K562 (cell line): ENCODE results near the gene SMIM8. TPM values are rescaled to one million over a fixed set of nuclear protein-coding genes. Genes with fewer than 3 reads are reported as not detected.

ENCODE experiments used
- ATAC-seq: fragments of 200-7000 bp; cut with Tn5 transposase; 3 replicates; pipeline ENCODE4 v1.9.1; 2020; ENCODE audit warnings: moderate library complexity
- BruUV-seq: library from RNA; stranded (reverse); fragments of 400-500 nt; replicated peaks from 2 replicates; lab custom pipeline; 2021; lab: Mats Ljungman, UMichigan
- CTCF ChIA-PET: fragments of 300-600 bp; formaldehyde crosslinking; extraction: SDS; loops from one replicate; lab custom pipeline; 2021; ENCODE audit warnings: low intra/inter-chr PET ratio; lab: Yijun Ruan, JAX
- POLR2A ChIA-PET: fragments of 300-600, 350-650 bp; sonication (Branson Sonifier 250); formaldehyde crosslinking; extraction: SDS; loops from one replicate; lab custom pipeline; 2021; ENCODE audit warnings: antibody characterized with exemption, inconsistent platforms; lab: Yijun Ruan, JAX
- DNase-seq, 4 experiments: peaks; one replicate each; pipeline versions ENCODE4 v3.0.0 to v3.0.0-alpha.2; 2011 to 2018; ENCODE audit warnings: low spot score in 3 of 4, mixed read lengths in 3 of 4; ENCODE audit errors: extremely low read depth in 1 of 4
- FAIRE-seq: peaks from 2 replicates; lab custom pipeline; 2011; peaks lifted over from hg19 to GRCh38; lab: Jason Lieb, UNC
- H2AFZ ChIP-seq: 2 replicates; pipeline ENCODE4 v1.6.0; 2011; ENCODE audit warnings: low read depth, low read length, control low read depth, inconsistent platforms
- H3K27ac ChIP-seq: fragments of 200-600 bp; 3 replicates; pipeline ENCODE4 v1.8.0; 2011; ENCODE audit warnings: low read depth, mild to moderate bottlenecking, control low read depth, inconsistent platforms, low read length, moderate library complexity, mixed read lengths; ENCODE audit errors: extremely low read depth
- H3K27me3 ChIP-seq, 2 experiments: fragments of 300-600 bp in 1 of 2; 2 replicates in 1 of 2; 3 replicates in 1 of 2; pipeline versions ENCODE4 v1.6.0 to v1.8.0; 2011; ENCODE audit warnings: inconsistent platforms in 2 of 2, low read length in 2 of 2, mild to moderate bottlenecking in 1 of 2, mixed read lengths in 1 of 2, moderate library complexity in 1 of 2; ENCODE audit not compliant: control insufficient read depth in 2 of 2, insufficient read depth in 2 of 2
- H3K36me3 ChIP-seq: fragments of 300-600 bp; 3 replicates; pipeline ENCODE4 v1.8.0; 2011; ENCODE audit warnings: mild to moderate bottlenecking, low read length, inconsistent platforms; ENCODE audit not compliant: control insufficient read depth, insufficient read depth
- H3K4me1 ChIP-seq, 2 experiments: fragments of 200-600 bp in 1 of 2; replicated peaks in 1 of 2; 2 replicates in 1 of 2; 3 replicates in 1 of 2; pipeline versions ENCODE4 v1.5.1 to v1.8.0; 2011; ENCODE audit warnings: inconsistent platforms in 2 of 2, low read length in 2 of 2, mild to moderate bottlenecking in 1 of 2, mixed read lengths in 1 of 2, moderate library complexity in 1 of 2; ENCODE audit not compliant: control insufficient read depth in 2 of 2, insufficient read depth in 2 of 2
- H3K4me2 ChIP-seq: 2 replicates; pipeline ENCODE4 v1.6.1; 2011; ENCODE audit warnings: low read length, control low read depth, inconsistent platforms, mixed read lengths; ENCODE audit not compliant: insufficient read depth
- H3K4me3 ChIP-seq: fragments of 200-600 bp; sonication (generic), shearing (Covaris generic); 2 replicates; pipeline ENCODE4 v1.5.1; 2016; ENCODE audit warnings: control low read depth, inconsistent platforms
- H3K79me2 ChIP-seq: fragments of 200-600 bp; 3 replicates; pipeline ENCODE4 v1.8.0; 2011; ENCODE audit warnings: low read length, inconsistent platforms; ENCODE audit not compliant: control insufficient read depth, insufficient read depth
- H3K9ac ChIP-seq, 2 experiments: 2 replicates each; pipeline versions ENCODE4 v1.6.0 to v1.6.1; 2011; ENCODE audit warnings: low read depth in 2 of 2, low read length in 2 of 2, control low read depth in 1 of 2, inconsistent platforms in 1 of 2, mild to moderate bottlenecking in 1 of 2, mixed read lengths in 1 of 2; ENCODE audit not compliant: insufficient read depth in 1 of 2
- H3K9me1 ChIP-seq: one replicate; pipeline ENCODE4 v1.6.0; 2011; ENCODE audit warnings: inconsistent platforms, mild to moderate bottlenecking, low read length, moderate library complexity; ENCODE audit not compliant: control insufficient read depth, insufficient read depth
- H3K9me3 ChIP-seq: replicated peaks from 2 replicates; pipeline ENCODE4 v1.5.1; 2011; ENCODE audit warnings: low read depth, low read length, inconsistent platforms; ENCODE audit not compliant: control insufficient read depth, insufficient read depth
- H4K20me1 ChIP-seq: replicated peaks from 2 replicates; pipeline ENCODE4 v1.6.1; 2011; ENCODE audit warnings: low read length, inconsistent platforms, mixed read lengths; ENCODE audit not compliant: control insufficient read depth, insufficient read depth
- NFIC ChIP-seq: fragments of 450-650 bp; IDR thresholded peaks from 2 replicates; pipeline ENCODE4 v1.6.1; 2017; ENCODE audit warnings: mild to moderate bottlenecking, inconsistent platforms
- NR3C1 ChIP-seq: sonication (generic); formaldehyde crosslinking; IDR thresholded peaks from 2 replicates; pipeline ENCODE4 v1.8.1; 2022; ENCODE audit warnings: missing genetic modification reagents
- RAD21 ChIP-seq, 2 experiments: fragments of 250-450 bp in 1 of 2; fragments of 450-650 bp in 1 of 2; sonication (Bioruptor Pico) in 1 of 2; formaldehyde crosslinking in 1 of 2; IDR thresholded peaks in 1 of 2; conservative IDR thresholded peaks in 1 of 2; 2 replicates each; pipeline versions ENCODE4 v1.4.0 to v1.8.0; 2020 to 2022; ENCODE audit warnings: mild to moderate bottlenecking in 2 of 2, moderate library complexity in 1 of 2
- SIX5 ChIP-seq, 2 experiments: IDR thresholded peaks; 2 replicates each; pipeline ENCODE4 v1.6.1; 2011; ENCODE audit warnings: low read length in 2 of 2, borderline replicate concordance in 1 of 2, low read depth in 1 of 2, mild to moderate bottlenecking in 1 of 2, moderate library complexity in 1 of 2; ENCODE audit not compliant: insufficient read depth in 1 of 2
- SMARCA4 ChIP-seq: fragments of 450-650 bp; IDR thresholded peaks from 2 replicates; pipeline ENCODE4 v1.6.1; 2016
- SMC3 ChIP-seq: conservative IDR thresholded peaks from 2 replicates; pipeline ENCODE4 v1.6.1; 2011; ENCODE audit warnings: low read depth, low read length, improper control_type of control experiment; ENCODE audit not compliant: insufficient read depth
- STAG1 ChIP-seq: sonication (generic); formaldehyde crosslinking; IDR thresholded peaks from 2 replicates; pipeline ENCODE4 v1.5.0; 2020; ENCODE audit warnings: missing genetic modification reagents, borderline replicate concordance
- TEAD2 ChIP-seq: fragments of 450-650 bp; IDR thresholded peaks from 2 replicates; pipeline ENCODE4 v1.6.1; 2016; ENCODE audit warnings: missing genetic modification characterization, control low read depth, missing compliant biosample characterization
- ZFP36 ChIP-seq: fragments of 150-350 bp; IDR thresholded peaks from 2 replicates; pipeline ENCODE4 v1.6.1; 2018; ENCODE audit warnings: low read length, low read depth; ENCODE audit not compliant: partially characterized antibody
- WGBS: fragments of 100-300 bp; shearing (Covaris generic); methylation state at CpG from one replicate; pipeline ENCODE4 v1.1.6; 2016; ENCODE audit warnings: low coverage, mixed read lengths; ENCODE audit not compliant: insufficient coverage; ENCODE audit errors: missing lambda C conversion rate; 5-methylcytosine and 5-hydroxymethylcytosine counted together
- in situ Hi-C: fragments of 300-500 bp; cut with MboI; formaldehyde crosslinking; loops from 4 replicates; pipeline ENCODE4 v1.15.0; 2018; ENCODE audit warnings: inconsistent platforms, mixed read lengths
- intact Hi-C: fragments of 100-400 bp; cut with micrococcal nuclease; formaldehyde crosslinking; loops from 2 replicates; pipeline ENCODE4 v1.14.2; 2022
- polyA plus RNA-seq, 8 experiments: library from polyadenylated mRNA; depleted of rRNA in 4 of 8; stranded (reverse) in 5 of 8; unstranded in 3 of 8; fragments of >200 nt; fragmentation: Nextera tagmentation in 2 of 8; fragmentation: Illumina TruSeq in 1 of 8; extraction: Ambion mirVana in 2 of 8; extraction: Trizol in 1 of 8; gene quantifications; 2 replicates each; pipeline versions ENCODE4 v1.2.1 to v1.2.3, GENCODE V29; 2011 to 2014; ENCODE audit warnings: inconsistent platforms in 1 of 8, missing spikeins in 1 of 8
- total RNA-seq, 7 experiments: library from RNA; depleted of rRNA in 6 of 7; stranded (reverse); fragments of >200 nt in 6 of 7; fragmentation: Illumina TruSeq in 2 of 7; extraction: Trizol in 2 of 7; gene quantifications; 2 replicates each; pipeline versions ENCODE4 v1.2.1 to v1.2.3, GENCODE V29; 2011 to 2021; ENCODE audit warnings: low replicate concordance in 1 of 7
- TF ChIP-seq, protein P1 (sequence below): sonication (generic); formaldehyde crosslinking; IDR thresholded peaks from 2 replicates; pipeline ENCODE4 v1.8.0; 2022; ENCODE audit warnings: mild to moderate bottlenecking, missing genetic modification reagents
- TF ChIP-seq, protein P2 (sequence below): fragments of 450-650 bp; formaldehyde crosslinking; IDR thresholded peaks from 2 replicates; pipeline ENCODE4 v1.4.0; 2020; ENCODE audit warnings: mild to moderate bottlenecking, moderate library complexity
- TF ChIP-seq, protein P3 (sequence below), 2 experiments: fragments of 250-450 bp in 1 of 2; fragments of 450-650 bp in 1 of 2; sonication (Bioruptor Pico) in 1 of 2; IDR thresholded peaks; 2 replicates each; pipeline versions ENCODE4 v1.6.1 to v1.8.0; 2016 to 2021; ENCODE audit warnings: mild to moderate bottlenecking in 2 of 2, moderate library complexity in 2 of 2, missing compliant biosample characterization in 1 of 2, missing genetic modification characterization in 1 of 2
- TF ChIP-seq, protein P4 (sequence below), 3 experiments: IDR thresholded peaks in 2 of 3; conservative IDR thresholded peaks in 1 of 3; 2 replicates each; pipeline ENCODE4 v1.5.1; 2011 to 2012; ENCODE audit warnings: low read length in 3 of 3, mild to moderate bottlenecking in 3 of 3, control low read depth in 2 of 3, improper control_type of control experiment in 1 of 3, inconsistent platforms in 1 of 3, low read depth in 1 of 3, mixed read lengths in 1 of 3, moderate library complexity in 1 of 3; ENCODE audit not compliant: insufficient read depth in 2 of 3

Gene SMIM8
- total and polyA plus RNA-seq, 9 of the 15 experiments (the other 6 are each of a cell fraction or from before 2014, with no cell fraction given), result 8.3 to 53.7 (median 15.1) TPM

DNA sequence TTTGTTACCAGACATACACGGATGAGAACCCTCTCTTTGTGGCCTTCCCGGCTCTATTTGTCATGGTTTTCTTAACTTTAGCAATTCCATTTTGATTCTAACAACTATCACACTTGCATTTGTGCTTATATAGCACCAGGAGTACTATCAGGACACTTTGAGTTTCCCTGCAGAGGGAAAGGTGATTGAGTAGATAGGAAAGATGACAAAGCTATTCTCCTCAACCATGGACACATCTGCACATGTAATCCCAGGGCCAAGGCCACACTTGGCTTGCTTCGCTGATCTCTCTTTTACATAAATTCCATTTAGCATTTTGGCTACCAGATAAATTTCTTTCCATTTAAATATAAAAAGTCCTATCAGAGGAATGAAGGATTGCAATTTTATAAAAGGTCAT, 62.1 kb downstream of the SMIM8 start (continued):
- TF ChIP-seq TEAD2 (tag) (no peak), SIX5 (IDR thresholded peaks at IDR 0.05; ENCODE audit: borderline replicate concordance in 1 of 2, insufficient read depth in 1 of 2, low read depth in 1 of 2, low read length in 2 of 2) (no peak), SMARCA4 (peak; percentile 39; the same call in 1 of the 2 replicates)
- TF ChIP-seq, protein P1, sequence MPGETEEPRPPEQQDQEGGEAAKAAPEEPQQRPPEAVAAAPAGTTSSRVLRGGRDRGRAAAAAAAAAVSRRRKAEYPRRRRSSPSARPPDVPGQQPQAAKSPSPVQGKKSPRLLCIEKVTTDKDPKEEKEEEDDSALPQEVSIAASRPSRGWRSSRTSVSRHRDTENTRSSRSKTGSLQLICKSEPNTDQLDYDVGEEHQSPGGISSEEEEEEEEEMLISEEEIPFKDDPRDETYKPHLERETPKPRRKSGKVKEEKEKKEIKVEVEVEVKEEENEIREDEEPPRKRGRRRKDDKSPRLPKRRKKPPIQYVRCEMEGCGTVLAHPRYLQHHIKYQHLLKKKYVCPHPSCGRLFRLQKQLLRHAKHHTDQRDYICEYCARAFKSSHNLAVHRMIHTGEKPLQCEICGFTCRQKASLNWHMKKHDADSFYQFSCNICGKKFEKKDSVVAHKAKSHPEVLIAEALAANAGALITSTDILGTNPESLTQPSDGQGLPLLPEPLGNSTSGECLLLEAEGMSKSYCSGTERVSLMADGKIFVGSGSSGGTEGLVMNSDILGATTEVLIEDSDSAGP (CRISPR knock-in tag), result no peak

DNA sequence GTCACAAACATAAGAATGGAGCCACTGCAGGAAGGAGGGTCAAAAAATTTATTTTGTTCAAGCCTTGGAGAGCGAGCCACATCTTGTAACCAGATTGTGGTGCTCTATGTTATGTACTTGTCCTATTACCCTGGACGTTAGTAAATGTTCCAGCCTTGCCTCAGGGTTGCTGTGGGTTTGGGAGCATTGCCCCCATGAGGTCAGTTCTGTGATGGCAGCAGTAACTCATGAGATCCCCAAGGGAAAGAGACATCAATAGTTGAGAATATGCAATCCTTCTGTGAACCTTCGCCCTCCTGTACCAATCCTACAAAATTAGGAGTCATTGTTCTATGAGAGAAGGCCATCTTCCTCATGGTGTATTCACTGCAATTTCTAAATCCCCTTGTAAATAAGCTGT, 68.9 kb downstream of the SMIM8 start:
- H3K9me3 ChIP-seq, result no peaks in the 10 kb centered on the region
- H3K36me3 ChIP-seq, result no peaks in the 10 kb centered on the region
- no peak overlapping the region for H3K4me2 ChIP-seq
- intact Hi-C loops, result loop anchor here (1.0 to 10.0 kb wide), 5 partner anchors 69 to 325 kb away; partner anchors contain the start of gene SMIM8
- no peaks in the 10 kb centered on the region for H3K9me1 ChIP-seq
- H3K79me2 ChIP-seq, result no peaks in the 10 kb centered on the region
- no peak overlapping the region for H3K4me3 ChIP-seq
- POLR2A ChIA-PET, result no interaction called here
- ATAC-seq, result peak; percentile 95
- no peaks in the 10 kb centered on the region for H3K4me1 ChIP-seq
- H3K27ac ChIP-seq, result no peak overlapping the region
- no TSS peak for BruUV-seq
- no peaks in the 10 kb centered on the region for H4K20me1 ChIP-seq
- FAIRE-seq, result peak; percentile 82
- CTCF ChIA-PET, result interaction anchor here (0.6 to 3.4 kb wide), 3 partner anchors 114 to 325 kb away, joined by 3 to 21 read pairs (median 3); no protein-coding TSS in a partner anchor
- DNase-seq, result peak; percentile 21 to 63 (median 40)
- no peaks in the 10 kb centered on the region for H3K27me3 ChIP-seq
- no peak overlapping the region for H3K9ac ChIP-seq
- no peak overlapping the region for H2AFZ ChIP-seq
- WGBS, result 16% methylated on average over 3 of the region's 3 CpGs
- in situ Hi-C loops, result loop anchor here (10.0 kb wide), 1 partner anchor 327 kb away; no protein-coding TSS in a partner anchor
- TF ChIP-seq ZFP36 (peak; percentile 45), STAG1 (peak; percentile 41; the same call in 1 of the 2 replicates), SMC3 (peak; percentile 64), NFIC (no peak), NR3C1 (no peak), RAD21 (CRISPR knock-in tag; conservative IDR thresholded peaks at IDR 0.05 in 1 of 2, IDR thresholded peaks at IDR 0.05 in 1 of 2) (peak; percentile 82 to 93)
- TF ChIP-seq, protein P2, sequence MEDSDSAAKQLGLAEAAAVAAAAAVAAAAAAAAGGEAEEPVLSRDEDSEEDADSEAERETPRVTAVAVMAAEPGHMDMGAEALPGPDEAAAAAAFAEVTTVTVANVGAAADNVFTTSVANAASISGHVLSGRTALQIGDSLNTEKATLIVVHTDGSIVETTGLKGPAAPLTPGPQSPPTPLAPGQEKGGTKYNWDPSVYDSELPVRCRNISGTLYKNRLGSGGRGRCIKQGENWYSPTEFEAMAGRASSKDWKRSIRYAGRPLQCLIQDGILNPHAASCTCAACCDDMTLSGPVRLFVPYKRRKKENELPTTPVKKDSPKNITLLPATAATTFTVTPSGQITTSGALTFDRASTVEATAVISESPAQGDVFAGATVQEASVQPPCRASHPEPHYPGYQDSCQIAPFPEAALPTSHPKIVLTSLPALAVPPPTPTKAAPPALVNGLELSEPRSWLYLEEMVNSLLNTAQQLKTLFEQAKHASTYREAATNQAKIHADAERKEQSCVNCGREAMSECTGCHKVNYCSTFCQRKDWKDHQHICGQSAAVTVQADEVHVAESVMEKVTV (CRISPR knock-in tag), result peak; percentile 32; the same call in 1 of the 2 replicates
- TF ChIP-seq, protein P3, sequence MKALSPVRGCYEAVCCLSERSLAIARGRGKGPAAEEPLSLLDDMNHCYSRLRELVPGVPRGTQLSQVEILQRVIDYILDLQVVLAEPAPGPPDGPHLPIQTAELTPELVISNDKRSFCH (CRISPR knock-in tag; IDR thresholded peaks at IDR 0.05), result no peak
- TF ChIP-seq, protein P3 (tag; IDR thresholded peaks at IDR 0.05), result no peak
- TF ChIP-seq, protein P4, sequence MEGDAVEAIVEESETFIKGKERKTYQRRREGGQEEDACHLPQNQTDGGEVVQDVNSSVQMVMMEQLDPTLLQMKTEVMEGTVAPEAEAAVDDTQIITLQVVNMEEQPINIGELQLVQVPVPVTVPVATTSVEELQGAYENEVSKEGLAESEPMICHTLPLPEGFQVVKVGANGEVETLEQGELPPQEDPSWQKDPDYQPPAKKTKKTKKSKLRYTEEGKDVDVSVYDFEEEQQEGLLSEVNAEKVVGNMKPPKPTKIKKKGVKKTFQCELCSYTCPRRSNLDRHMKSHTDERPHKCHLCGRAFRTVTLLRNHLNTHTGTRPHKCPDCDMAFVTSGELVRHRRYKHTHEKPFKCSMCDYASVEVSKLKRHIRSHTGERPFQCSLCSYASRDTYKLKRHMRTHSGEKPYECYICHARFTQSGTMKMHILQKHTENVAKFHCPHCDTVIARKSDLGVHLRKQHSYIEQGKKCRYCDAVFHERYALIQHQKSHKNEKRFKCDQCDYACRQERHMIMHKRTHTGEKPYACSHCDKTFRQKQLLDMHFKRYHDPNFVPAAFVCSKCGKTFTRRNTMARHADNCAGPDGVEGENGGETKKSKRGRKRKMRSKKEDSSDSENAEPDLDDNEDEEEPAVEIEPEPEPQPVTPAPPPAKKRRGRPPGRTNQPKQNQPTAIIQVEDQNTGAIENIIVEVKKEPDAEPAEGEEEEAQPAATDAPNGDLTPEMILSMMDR (IDR thresholded peaks at IDR 0.05 in 2 of 3, conservative IDR thresholded peaks at IDR 0.05 in 1 of 3; ENCODE audit: insufficient read depth in 2 of 3, low read depth in 1 of 3, low read length in 3 of 3), result peak; percentile 71 to 85 (median 74)
